ENCODE results near the gene XRCC3. TPM values are rescaled to one million over a fixed set of nuclear protein-coding genes. Genes with fewer than 3 reads are reported as not detected.
"Not testable (repeated sequence)": the region's sequence is repeated elsewhere in the genome, so short reads cannot be mapped to it uniquely, and the experiment has no call there.

Gene XRCC3
- total RNA-seq, 2 donors from 2014 or later: 39.2 to 42.6 TPM

- 95 to 97% methylated on average over 6 of the region's 6 CpGs for WGBS, 2 experiments (ENCODE audit: insufficient coverage in 1 of 2, insufficient read length in 1 of 2)
- Mint-ChIP-seq H3K27me3 (ENCODE audit: insufficient read depth) (no peaks in the 10 kb centered on the region), H3K36me3 (ENCODE audit: low read depth) (peaks cover 40% of the 10 kb centered on the region), H3K4me3 (no peak overlapping the region), H3K4me1 (no peaks in the 10 kb centered on the region), H3K9me3 (no peaks in the 10 kb centered on the region), H3K27ac (no peak overlapping the region)
- Histone ChIP-seq H3K4me1 (ENCODE audit: control insufficient read depth, insufficient read depth, low read length) (no peaks in the 10 kb centered on the region), H3K9me3 (ENCODE audit: control insufficient read depth, low read length) (no peaks in the 10 kb centered on the region), H3K9ac (ENCODE audit: extremely low read depth, low read length, poor library complexity, severe bottlenecking) (no peak overlapping the region), H3K27me3 (ENCODE audit: control insufficient read depth, insufficient read depth, low read length, poor library complexity, severe bottlenecking) (no peaks in the 10 kb centered on the region), H3K27ac (ENCODE audit: low read depth, low read length) (no peak overlapping the region), H3K4me3 (ENCODE audit: low read length) (no peak overlapping the region), H3K36me3 (ENCODE audit: control insufficient read depth, insufficient read depth, low read length) (peaks cover 56% of the 10 kb centered on the region)
- DNase-seq: no peak
- no peak for TF ChIP-seq CTCF (conservative IDR thresholded peaks at IDR 0.05)
These were observed 60.6 kb downstream of the XRCC3 start for GRCh38 chr14:103654619-103655018.

- no peak overlapping the region for H3K27ac Mint-ChIP-seq
These were observed 61.4 kb downstream of the XRCC3 start for GRCh38 chr14:103653805-103654204.

GRCh38 chr14:103653336-103653735 is 61.9 kb downstream of the XRCC3 start:
- H3K9me3 ChIP-seq (ENCODE audit: control insufficient read depth, low read length); H3K4me1 ChIP-seq (ENCODE audit: control insufficient read depth, insufficient read depth, low read length); H3K27me3 Mint-ChIP-seq (ENCODE audit: insufficient read depth); H3K9ac ChIP-seq (ENCODE audit: extremely low read depth, low read length, poor library complexity, severe bottlenecking); H3K4me3 ChIP-seq (ENCODE audit: low read length); H3K4me3 Mint-ChIP-seq; H3K9me3 Mint-ChIP-seq; H3K27ac Mint-ChIP-seq; DNase-seq; H3K27me3 ChIP-seq (ENCODE audit: control insufficient read depth, insufficient read depth, low read length, poor library complexity, severe bottlenecking); H3K4me1 Mint-ChIP-seq: not testable (repeated sequence)
- H3K36me3 ChIP-seq (ENCODE audit: control insufficient read depth, insufficient read depth, low read length): peaks cover 53% of the 10 kb centered on the region
- 90 to 93% methylated on average over 8 to 10 of the region's 10 CpGs for WGBS, 2 experiments (ENCODE audit: insufficient coverage in 1 of 2, insufficient read length in 1 of 2)
- H3K27ac ChIP-seq (ENCODE audit: low read depth, low read length): peak overlapping the region; percentile 22
- H3K36me3 Mint-ChIP-seq (ENCODE audit: low read depth): peaks cover 33% of the 10 kb centered on the region

More at GRCh38 chr14:103653805-103654204, 61.4 kb downstream of the XRCC3 start:
- Histone ChIP-seq H3K27ac (ENCODE audit: low read depth, low read length) (peak overlapping the region; percentile 22), H3K9ac (ENCODE audit: extremely low read depth, low read length, poor library complexity, severe bottlenecking) (no peak overlapping the region), H3K27me3 (ENCODE audit: control insufficient read depth, insufficient read depth, low read length, poor library complexity, severe bottlenecking) (no peaks in the 10 kb centered on the region), H3K4me3 (ENCODE audit: low read length) (no peak overlapping the region), H3K9me3 (ENCODE audit: control insufficient read depth, low read length) (no peaks in the 10 kb centered on the region), H3K4me1 (ENCODE audit: control insufficient read depth, insufficient read depth, low read length) (no peaks in the 10 kb centered on the region), H3K36me3 (ENCODE audit: control insufficient read depth, insufficient read depth, low read length) (peaks cover 51% of the 10 kb centered on the region)
- no peak for TF ChIP-seq CTCF (conservative IDR thresholded peaks at IDR 0.05)
- WGBS, 2 experiments (ENCODE audit: insufficient coverage in 1 of 2, insufficient read length in 1 of 2): 89 to 98% methylated on average over 3 to 4 of the region's 4 CpGs
- Mint-ChIP-seq H3K4me1 (no peaks in the 10 kb centered on the region), H3K9me3 (no peaks in the 10 kb centered on the region), H3K4me3 (no peak overlapping the region), H3K36me3 (ENCODE audit: low read depth) (peaks cover 35% of the 10 kb centered on the region), H3K27me3 (ENCODE audit: insufficient read depth) (no peaks in the 10 kb centered on the region)
- DNase-seq: no peak

- no peak for DNase-seq
- 96 to 99% methylated on average over 3 of the region's 3 CpGs for WGBS, 2 experiments (ENCODE audit: insufficient coverage in 1 of 2, insufficient read length in 1 of 2)
- H3K4me3 Mint-ChIP-seq: no peak overlapping the region
- H3K4me3 ChIP-seq (ENCODE audit: low read length): no peak overlapping the region
- H3K36me3 ChIP-seq (ENCODE audit: control insufficient read depth, insufficient read depth, low read length): peaks cover 50% of the 10 kb centered on the region
- no peaks in the 10 kb centered on the region for H3K27me3 ChIP-seq (ENCODE audit: control insufficient read depth, insufficient read depth, low read length, poor library complexity, severe bottlenecking)
- TF ChIP-seq CTCF (conservative IDR thresholded peaks at IDR 0.05): no peak
- H3K9me3 Mint-ChIP-seq: no peaks in the 10 kb centered on the region
- H3K4me1 ChIP-seq (ENCODE audit: control insufficient read depth, insufficient read depth, low read length): no peaks in the 10 kb centered on the region
- H3K9ac ChIP-seq (ENCODE audit: extremely low read depth, low read length, poor library complexity, severe bottlenecking): no peak overlapping the region
- H3K27ac ChIP-seq (ENCODE audit: low read depth, low read length): no peak overlapping the region
- H3K4me1 Mint-ChIP-seq: no peaks in the 10 kb centered on the region
- H3K36me3 Mint-ChIP-seq (ENCODE audit: low read depth): peaks cover 29% of the 10 kb centered on the region
- H3K9me3 ChIP-seq (ENCODE audit: control insufficient read depth, low read length): no peaks in the 10 kb centered on the region
- no peaks in the 10 kb centered on the region for H3K27me3 Mint-ChIP-seq (ENCODE audit: insufficient read depth)
- peak overlapping the region; percentile 8 for H3K27ac Mint-ChIP-seq
These were observed 62.4 kb downstream of the XRCC3 start for GRCh38 chr14:103652806-103653205.
